Measurements from ENCODE around the gene VDAC1. TPM values are rescaled to one million over a fixed set of nuclear protein-coding genes. Genes with fewer than 3 reads are reported as not detected.
"Not testable (repeated sequence)": the region's sequence is repeated elsewhere in the genome, so short reads cannot be mapped to it uniquely, and the experiment has no call there.

Gene VDAC1
- total RNA-seq, 1 experiment from 2014 or later, result 680 TPM

DNA sequence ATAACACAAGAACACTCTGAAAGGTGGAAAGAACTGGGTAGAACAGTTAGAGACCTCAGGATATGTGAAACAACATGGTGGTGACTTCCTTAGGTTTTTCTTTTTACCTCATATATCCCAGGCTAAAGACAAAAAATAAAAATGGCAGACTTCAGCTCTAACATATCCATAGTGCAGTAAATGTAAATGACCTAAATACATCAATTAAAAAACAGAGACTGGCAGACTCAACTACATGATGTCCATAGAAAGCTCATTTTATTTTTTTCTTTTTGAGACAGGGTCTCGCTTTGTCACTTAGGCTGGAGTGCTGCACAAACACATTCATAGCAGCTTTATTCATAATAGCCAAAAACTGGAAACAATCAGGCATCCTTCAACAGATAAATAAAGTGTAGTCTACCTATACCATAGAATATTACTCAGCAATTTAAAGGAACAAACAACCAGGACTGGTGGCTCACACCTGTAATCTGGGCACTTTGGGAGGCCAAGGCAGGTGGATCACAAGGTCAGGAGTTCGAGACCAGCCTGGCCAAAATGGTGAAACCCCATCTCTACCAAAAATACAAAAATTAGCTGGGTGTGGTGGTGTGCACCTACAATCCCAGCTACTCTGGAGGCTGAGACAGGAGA is 41.2 kb downstream of the VDAC1 start:
- H3K27me3 ChIP-seq, result no peaks in the 10 kb centered on the region
- no peak overlapping the region for H3K4me3 ChIP-seq
- peaks cover 43% of the 10 kb centered on the region for H3K36me3 ChIP-seq
- no peak for DNase-seq
- peaks cover 14% of the 10 kb centered on the region for H3K9me3 ChIP-seq

DNA sequence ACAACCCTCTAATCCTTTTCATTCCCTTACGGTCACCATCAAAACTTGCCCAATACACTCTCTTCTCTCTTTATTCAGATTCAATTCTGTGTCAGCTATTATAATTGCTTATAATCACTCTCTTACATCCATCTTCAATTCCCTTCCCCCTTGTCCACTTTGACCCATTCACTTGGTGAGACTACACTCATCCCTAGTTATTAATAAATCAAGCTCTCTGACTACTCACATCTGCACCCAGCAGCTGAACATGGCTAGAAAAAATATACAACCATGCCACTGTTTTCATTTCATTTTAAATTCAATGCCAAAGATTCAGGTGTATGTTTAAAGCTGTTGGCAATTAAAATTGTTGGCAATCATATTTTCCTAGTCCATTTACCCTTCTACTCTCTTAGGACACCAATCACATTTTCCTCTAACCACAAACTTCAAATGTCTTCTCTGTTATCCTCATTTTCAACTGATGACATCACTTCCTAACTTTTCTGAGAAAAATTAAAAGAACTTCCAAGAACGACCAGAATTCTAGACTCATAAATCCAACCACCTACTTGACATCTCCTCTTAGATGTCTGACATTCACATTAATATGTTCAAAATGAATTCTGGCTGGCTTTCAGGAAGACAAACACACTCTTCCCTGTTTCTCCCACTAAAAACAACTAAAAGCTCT is 41.8 kb downstream of the VDAC1 start:
- no peak overlapping the region for H3K4me3 ChIP-seq
- H3K27me3 ChIP-seq, result no peaks in the 10 kb centered on the region
- no peak for DNase-seq
- H3K36me3 ChIP-seq, result peaks cover 48% of the 10 kb centered on the region
- H3K9me3 ChIP-seq, result peaks cover 14% of the 10 kb centered on the region

DNA sequence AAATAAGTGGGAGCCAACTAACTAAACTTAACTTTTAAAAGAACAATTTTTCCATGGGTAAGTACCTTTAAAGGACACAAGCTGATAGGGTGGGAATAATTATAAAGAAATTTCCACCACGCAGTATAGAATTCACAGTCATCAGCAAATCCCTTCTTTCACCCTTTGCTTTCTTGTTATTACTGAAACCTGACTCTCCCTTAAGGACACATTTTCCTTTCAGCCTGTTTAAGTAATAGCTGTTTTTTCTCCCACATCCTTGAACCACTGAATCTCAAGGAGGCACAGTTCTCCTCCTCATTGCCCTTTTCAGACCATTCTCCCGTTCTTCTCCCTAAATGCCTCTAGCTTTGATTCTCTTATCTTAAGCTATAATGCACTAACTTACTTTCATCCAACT is 42.6 kb downstream of the VDAC1 start:
- H3K9me3 ChIP-seq, result peaks cover 14% of the 10 kb centered on the region
- H3K36me3 ChIP-seq, result peaks cover 53% of the 10 kb centered on the region
- no peaks in the 10 kb centered on the region for H3K27me3 ChIP-seq
- H3K4me3 ChIP-seq, result no peak overlapping the region
- DNase-seq, result no peak

DNA sequence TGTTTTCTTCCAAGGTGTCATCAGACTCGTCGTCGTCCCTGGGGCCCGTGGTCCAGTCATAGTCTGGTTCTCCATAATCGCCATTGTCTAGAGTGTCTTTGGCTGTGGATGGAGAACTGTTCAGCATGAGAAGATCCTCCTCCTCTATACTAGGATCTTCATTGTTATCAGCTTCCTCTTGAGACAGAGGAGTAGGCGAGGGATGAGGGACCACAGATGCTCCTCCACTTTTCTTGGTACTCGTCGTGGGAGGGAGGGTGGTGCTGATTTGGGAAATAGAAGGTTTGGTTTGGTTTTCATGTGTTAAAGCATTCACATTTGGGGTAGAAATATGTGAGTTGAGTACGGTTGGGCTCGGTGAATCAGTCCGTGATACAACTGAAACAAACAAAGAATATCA is 45.1 kb downstream of the VDAC1 start:
- Histone ChIP-seq H3K9me3 (peaks cover 11% of the 10 kb centered on the region), H3K36me3 (peaks cover 58% of the 10 kb centered on the region), H3K4me3 (no peak overlapping the region), H3K27me3 (no peaks in the 10 kb centered on the region)
- no peak for DNase-seq

DNA sequence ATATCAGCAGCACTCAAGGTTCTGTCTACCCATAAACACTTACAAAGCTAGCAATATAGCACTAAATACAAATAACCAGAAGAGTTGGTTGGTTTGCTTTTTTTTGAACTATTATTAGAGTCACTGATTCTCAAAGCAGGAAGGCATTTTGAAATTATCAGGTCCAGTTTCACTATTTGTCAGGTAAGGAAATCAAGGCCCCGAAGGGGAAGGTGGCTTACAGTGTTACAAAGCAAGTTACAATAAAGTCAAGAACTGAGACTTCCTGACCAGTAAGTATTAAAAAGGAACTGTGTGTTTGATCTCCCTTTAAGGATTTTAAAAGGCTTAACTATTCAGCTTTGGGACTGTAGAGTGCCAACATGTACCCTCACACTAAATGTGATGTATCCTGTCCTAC is 47.2 kb downstream of the VDAC1 start:
- H3K27me3 ChIP-seq, result no peaks in the 10 kb centered on the region
- no peaks in the 10 kb centered on the region for H3K9me3 ChIP-seq
- no peak for DNase-seq
- peaks cover 51% of the 10 kb centered on the region for H3K36me3 ChIP-seq
- no peak overlapping the region for H3K4me3 ChIP-seq

DNA sequence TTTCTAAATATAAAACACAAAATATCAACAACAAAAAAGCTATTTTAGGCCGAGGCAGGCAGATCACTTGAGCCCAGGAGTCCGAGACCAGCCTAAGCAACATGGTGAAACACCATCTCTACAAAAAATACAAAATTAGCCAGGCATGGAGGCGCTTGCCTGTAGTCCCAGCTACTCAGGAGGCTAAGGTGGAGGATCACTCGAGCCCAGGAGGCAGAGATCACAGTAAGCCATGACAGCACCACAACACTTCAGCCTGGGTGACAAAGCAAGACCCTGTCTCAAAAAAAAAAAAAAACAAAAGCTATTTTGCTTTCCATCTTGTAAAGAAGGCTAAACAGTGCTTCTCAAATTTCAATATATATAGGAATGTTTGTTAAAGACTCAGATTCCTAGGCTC is 47.7 kb downstream of the VDAC1 start:
- DNase-seq, result no peak
- no peaks in the 10 kb centered on the region for H3K27me3 ChIP-seq
- no peaks in the 10 kb centered on the region for H3K9me3 ChIP-seq
- peaks cover 51% of the 10 kb centered on the region for H3K36me3 ChIP-seq
- no peak overlapping the region for H3K4me3 ChIP-seq

DNA sequence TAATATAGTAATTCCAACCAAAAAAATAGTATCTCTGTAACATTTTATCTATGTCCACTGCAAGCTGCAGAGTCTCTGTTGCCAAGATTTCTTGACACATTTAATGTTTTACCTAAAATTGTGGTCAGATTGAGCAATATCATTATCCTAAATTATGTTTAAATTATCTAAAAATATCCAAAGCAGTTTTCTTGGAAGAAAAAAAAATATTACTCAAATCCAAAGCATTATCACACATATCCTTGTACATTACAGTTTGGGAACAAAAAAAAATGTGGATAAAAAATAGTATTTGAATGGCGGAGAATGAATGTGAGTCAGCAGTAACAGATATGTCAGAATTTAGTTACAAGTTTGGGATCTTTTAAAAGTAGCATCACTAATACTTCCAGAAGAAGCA is 48.6 kb downstream of the VDAC1 start:
- H3K36me3 ChIP-seq, result peaks cover 51% of the 10 kb centered on the region
- DNase-seq, H3K9me3 ChIP-seq, H3K4me3 ChIP-seq, H3K27me3 ChIP-seq: not testable (repeated sequence)

DNA sequence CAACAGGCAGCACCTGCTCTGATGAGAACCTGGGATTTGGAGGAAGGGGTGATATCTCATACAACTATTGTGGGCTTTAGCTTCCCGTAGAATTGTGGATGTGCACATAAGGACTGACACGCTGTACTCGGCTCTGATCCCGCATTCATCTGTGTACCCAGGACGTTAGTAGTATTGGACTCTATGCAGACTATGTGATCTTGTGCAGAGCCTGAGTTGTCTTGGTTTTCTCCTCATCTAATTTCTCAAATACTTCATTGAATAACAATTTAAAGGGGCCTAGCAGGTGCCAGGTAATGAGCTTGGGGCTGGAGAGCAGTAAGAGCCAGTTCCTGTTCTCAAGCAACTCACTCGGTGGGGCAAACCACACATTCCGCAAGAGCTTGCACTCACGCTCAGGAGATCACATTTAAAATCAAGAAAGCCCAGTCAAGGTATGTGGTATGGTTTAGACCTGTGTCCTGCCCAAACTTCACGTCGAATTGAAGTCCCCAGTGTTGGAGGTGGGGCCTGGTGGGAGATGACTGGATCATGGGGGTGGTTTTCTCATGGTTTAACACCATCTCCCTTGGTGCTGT is 51.1 kb downstream of the VDAC1 start:
- H3K4me3 ChIP-seq, result no peak overlapping the region
- no peak for DNase-seq
- H3K9me3 ChIP-seq, result no peaks in the 10 kb centered on the region
- no peaks in the 10 kb centered on the region for H3K27me3 ChIP-seq
- H3K36me3 ChIP-seq, result peaks cover 40% of the 10 kb centered on the region

DNA sequence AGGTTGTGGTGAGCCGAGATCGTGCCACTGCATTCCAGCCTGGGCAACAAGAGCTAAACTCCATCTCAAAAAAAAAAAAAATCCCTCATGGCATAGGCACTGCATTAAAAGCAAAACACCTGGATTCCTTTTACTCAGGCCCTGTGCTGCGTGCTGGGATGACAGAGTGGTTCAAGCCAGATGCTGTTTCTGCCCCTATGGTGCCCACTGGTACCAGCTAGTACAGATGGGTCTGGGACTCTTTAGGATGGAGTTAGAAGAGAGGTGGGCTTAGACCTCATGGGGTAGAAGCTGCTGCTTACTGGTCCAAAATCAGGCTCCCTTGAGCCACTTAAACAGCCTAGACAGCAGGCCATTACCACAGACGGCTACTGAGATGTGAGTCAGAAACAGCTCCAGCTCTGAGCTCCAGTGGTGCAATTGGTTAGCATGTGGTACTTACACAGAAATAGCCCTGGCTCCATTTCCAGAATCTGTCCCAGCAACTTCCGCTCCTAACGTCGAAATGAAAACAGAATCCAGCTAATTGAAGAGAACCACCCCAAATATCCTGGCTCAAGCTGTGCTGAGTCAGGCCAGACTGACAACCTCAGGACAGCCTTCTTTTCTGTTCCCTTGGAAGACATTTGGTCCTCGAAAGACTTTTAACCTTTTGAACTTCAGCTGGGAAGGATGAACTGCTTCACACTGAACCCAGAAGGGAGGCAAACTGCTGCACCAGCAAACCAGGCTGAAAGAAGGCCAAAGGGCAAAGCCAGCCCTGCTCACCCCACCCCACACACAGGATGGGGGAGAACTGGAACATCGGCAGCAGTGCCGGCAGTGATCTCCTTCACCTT is 51.8 kb downstream of the VDAC1 start:
- no peak overlapping the region for H3K4me3 ChIP-seq
- no peaks in the 10 kb centered on the region for H3K27me3 ChIP-seq
- no peaks in the 10 kb centered on the region for H3K9me3 ChIP-seq
- H3K36me3 ChIP-seq, result peaks cover 35% of the 10 kb centered on the region
- peak; percentile 91 for DNase-seq

DNA sequence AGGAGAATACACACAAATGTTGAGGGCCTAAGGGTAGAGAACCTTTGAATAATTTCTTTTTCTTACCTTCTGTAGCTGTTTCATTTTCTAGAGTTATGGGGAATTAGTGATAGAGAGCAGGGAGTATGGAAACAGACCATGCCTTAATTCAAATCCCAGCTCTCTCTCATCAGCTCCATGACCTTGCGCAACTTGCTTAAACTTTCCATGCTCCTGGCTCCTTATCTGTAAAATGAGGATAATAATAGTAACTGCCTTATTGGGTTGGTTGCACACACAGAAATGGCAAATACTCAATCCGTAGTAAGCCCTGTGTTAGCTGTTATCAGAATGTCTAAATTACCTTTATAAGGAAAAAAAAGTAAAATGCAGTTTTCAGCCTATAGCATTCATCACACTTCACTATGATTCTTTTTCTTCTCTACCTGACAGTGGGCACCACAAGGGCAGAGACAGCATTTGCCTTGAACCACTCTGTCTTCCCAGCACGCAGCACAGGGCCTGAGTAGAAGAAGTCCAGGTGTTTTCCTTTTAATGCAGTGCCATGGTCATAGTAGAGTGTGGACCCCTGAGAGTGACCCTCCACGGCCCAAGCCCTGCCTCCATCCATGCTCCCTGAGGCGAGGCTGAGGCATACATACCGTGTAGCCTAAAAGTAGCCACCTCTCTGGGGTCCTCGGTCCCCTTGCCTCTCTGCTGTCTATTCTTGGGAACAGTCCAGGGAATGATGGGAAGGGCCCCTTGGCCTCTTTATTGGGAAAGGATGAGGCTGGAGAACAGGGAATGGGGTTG is 53.8 kb downstream of the VDAC1 start:
- DNase-seq, result no peak
- no peak overlapping the region for H3K4me3 ChIP-seq
- peaks cover 18% of the 10 kb centered on the region for H3K36me3 ChIP-seq
- no peaks in the 10 kb centered on the region for H3K27me3 ChIP-seq
- no peaks in the 10 kb centered on the region for H3K9me3 ChIP-seq

DNA sequence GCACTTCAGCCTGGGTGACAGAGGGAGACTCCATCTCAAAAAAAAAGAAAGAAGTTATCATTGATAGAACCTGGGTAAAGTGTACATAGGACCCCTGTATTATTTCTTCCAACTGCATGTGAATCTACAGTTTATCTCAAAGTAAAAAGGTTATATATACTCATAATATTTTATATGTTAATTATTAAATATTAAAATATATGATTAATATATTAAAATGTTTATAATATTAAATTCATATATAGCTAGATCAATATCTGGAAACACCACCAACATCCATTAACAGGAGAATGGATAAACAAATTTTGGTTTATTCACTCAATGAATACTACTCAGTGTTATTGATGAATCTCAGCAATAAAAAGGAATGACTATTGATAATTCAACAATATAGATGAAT is 56.1 kb downstream of the VDAC1 start:
- DNase-seq, result no peak
- Histone ChIP-seq H3K4me3 (no peak overlapping the region), H3K9me3 (no peaks in the 10 kb centered on the region), H3K27me3 (no peaks in the 10 kb centered on the region), H3K36me3 (no peaks in the 10 kb centered on the region)

DNA sequence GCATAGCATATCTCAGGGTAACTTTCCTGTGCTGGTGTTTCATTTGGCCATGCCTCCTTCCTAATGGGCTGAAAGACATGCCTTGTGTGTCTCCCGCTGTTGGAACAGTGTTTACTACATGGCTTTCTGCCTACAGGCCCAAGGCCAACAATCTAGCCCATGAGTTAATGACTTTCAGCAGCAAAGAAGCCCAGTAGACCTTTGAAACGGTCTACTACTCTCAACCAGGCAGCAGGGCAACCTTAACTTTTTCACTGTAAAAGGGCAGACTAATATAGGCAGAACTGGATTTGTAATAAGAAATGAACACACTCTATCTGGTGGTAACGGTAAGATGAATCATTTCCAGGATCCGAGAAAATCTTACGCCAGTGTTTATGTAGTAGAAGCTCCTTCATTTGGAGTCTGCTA is 57.3 kb downstream of the VDAC1 start:
- peak; percentile 49 for DNase-seq
- Histone ChIP-seq H3K4me3 (no peak overlapping the region), H3K36me3 (no peaks in the 10 kb centered on the region), H3K27me3 (no peaks in the 10 kb centered on the region), H3K9me3 (no peaks in the 10 kb centered on the region)

DNA sequence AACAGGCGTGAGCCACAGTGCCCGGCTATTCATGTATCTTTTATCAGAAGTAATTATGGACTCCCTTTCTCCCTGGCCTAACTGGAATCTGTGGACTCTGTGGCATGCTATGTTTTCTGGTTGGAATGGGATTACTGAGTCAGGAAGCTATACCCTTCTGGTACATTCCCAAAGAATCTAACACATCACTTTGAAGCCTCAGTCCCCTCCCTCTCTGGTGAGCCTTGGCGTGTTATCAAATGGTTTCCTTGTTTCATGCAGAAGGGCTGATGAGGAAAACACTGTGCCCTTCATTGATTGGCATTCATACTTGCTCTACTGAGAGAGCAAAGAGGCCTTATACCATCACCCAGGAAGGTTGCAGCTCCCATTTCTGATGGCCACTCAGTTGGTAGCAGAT is 59.2 kb downstream of the VDAC1 start:
- Histone ChIP-seq H3K27me3 (no peaks in the 10 kb centered on the region), H3K36me3 (no peaks in the 10 kb centered on the region), H3K4me3 (no peak overlapping the region), H3K9me3 (no peaks in the 10 kb centered on the region)
- no peak for DNase-seq

DNA sequence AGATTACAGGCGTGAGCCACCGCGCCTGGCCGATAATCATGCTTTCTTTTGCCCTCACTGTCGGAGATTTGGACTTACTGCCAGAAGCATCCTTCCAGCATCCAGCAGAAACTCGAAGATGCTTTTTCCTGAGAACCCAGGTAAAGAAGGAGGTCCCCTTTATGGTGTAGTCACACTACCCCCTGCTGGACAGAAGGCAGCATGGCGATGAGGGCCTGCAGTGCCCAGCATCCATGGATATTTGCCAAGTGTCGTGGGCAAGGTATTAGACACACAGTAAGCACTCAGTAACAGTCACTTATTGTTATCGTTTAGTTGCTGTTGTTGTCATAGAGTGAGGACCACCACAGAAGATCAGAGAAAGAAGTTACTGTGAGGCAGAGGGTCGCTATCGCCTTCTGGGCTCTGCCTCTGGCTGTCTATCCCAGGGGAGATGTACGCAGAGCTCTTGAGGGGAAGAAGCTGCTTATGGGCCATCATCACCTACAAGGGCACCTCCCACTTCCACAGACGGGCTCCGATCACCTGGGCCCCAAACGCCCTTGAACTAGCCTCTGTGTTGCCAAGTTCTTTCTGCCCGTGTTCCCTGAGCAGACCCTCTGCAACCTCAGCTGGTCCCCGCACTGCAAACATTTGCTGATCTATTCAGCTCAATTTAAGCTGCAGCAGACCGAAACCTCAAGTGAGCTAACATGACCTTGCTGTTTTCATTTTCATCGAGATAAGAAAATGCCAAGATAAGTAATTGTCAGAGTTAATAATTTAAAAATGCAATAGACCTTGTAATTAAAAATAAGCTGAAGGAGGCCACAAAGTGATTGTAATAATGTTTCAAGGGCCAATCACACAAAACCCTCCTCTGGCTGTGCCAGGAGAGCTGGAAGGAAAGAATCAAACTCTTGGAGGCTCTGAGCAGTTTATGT is 60.3 kb downstream of the VDAC1 start:
- DNase-seq, result peak; percentile 48
- no peaks in the 10 kb centered on the region for H3K27me3 ChIP-seq
- no peak overlapping the region for H3K4me3 ChIP-seq
- H3K9me3 ChIP-seq, result no peaks in the 10 kb centered on the region
- no peaks in the 10 kb centered on the region for H3K36me3 ChIP-seq

DNA sequence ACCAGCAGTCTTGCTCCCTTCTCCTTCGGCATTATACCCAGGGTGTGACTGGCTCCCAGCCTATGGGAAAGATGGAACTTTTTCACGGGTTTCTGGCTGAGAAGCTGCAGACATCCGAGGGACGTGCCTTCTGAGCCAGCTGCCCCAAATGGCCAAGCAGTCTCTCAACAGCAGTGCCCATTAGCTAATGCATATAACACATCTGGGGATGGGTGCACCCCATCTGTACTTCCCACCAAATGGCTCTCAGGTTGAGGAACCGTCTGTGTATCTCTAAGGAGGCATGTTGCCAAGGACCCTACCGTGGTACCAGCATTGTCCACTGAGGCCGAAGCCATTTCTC is 61.3 kb downstream of the VDAC1 start:
- Histone ChIP-seq H3K4me3 (no peak overlapping the region), H3K36me3 (no peaks in the 10 kb centered on the region), H3K9me3 (no peaks in the 10 kb centered on the region), H3K27me3 (no peaks in the 10 kb centered on the region)
- DNase-seq, result no peak
